Activated CD4-positive, alpha-beta T cell treated with anti-CD3 and anti-CD28 coated beads, Interleukin-2, amount 10 ng/mL, durations not matched to agents 24 days and 14 days (primary cell): ENCODE data around the gene F11R. TPM values are rescaled to one million over a fixed set of nuclear protein-coding genes. Genes with fewer than 3 reads are reported as not detected.
"Not testable (repeated sequence)": the region's sequence is repeated elsewhere in the genome, so short reads cannot be mapped to it uniquely, and the experiment has no call there.

Experiments used
- DNase-seq: peaks from one replicate; pipeline ENCODE4 v3.0.0; 2022
- H3K27ac Mint-ChIP-seq: one replicate; pipeline ENCODE4 v1.8.0; 2022; ENCODE audit warnings: mild to moderate bottlenecking, mixed read lengths
- H3K27me3 Mint-ChIP-seq: one replicate; pipeline ENCODE4 v1.8.0; 2022; ENCODE audit warnings: mixed read lengths
- H3K36me3 Mint-ChIP-seq: one replicate; pipeline ENCODE4 v1.8.0; 2022; ENCODE audit warnings: low read depth, mild to moderate bottlenecking, mixed read lengths
- H3K4me1 Mint-ChIP-seq: one replicate; pipeline ENCODE4 v1.8.0; 2021; ENCODE audit warnings: mixed read lengths
- H3K4me3 Mint-ChIP-seq: one replicate; pipeline ENCODE4 v1.8.0; 2022; ENCODE audit warnings: mild to moderate bottlenecking, moderate library complexity, mixed read lengths
- H3K9me3 Mint-ChIP-seq: one replicate; pipeline ENCODE4 v1.8.0; 2021; ENCODE audit warnings: mixed read lengths
- intact Hi-C: fragments of 100-400 bp; cut with micrococcal nuclease; formaldehyde crosslinking; loops from one replicate; pipeline ENCODE4 v1.15.1; 2023
- total RNA-seq: library from RNA; stranded (reverse); gene quantifications from 2 replicates; pipeline ENCODE4 v1.2.3, GENCODE V29; 2022

F11R gene
- total RNA-seq, 1 donor from 2014 or later = 9.1 TPM

DNA sequence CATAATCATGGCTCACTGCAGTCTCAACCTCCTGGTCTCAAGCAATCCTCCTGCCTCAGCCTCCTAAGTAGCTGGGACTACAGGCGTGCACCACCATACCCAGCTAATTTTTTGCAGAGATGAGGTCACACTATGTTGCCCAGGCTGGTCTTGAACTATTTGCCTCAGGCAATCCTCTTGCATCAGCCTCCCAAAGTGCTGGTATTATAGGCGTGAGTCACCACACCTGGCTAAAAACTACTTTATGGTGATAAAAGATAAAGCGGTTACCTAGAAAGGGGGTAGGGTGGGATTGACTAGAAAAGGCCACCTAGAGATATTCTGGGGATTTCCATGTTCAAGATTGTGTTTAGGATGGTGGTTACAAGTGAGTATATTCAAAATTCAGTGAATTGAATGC, 12.8 kb upstream of the F11R start:
- no peaks in the 10 kb centered on the region for H3K9me3 Mint-ChIP-seq
- DNase-seq = no peak
- H3K36me3 Mint-ChIP-seq = peaks cover 14% of the 10 kb centered on the region
- H3K27ac Mint-ChIP-seq = no peak overlapping the region
- H3K27me3 Mint-ChIP-seq = no peaks in the 10 kb centered on the region
- peaks cover 18% of the 10 kb centered on the region for H3K4me1 Mint-ChIP-seq
- intact Hi-C loops = no loop called here
- H3K4me3 Mint-ChIP-seq = no peak overlapping the region

- peak overlapping the region; percentile 25 for H3K4me3 Mint-ChIP-seq
- peak overlapping the region; percentile 67 for H3K27ac Mint-ChIP-seq
- no peaks in the 10 kb centered on the region for H3K27me3 Mint-ChIP-seq
- peaks cover 14% of the 10 kb centered on the region for H3K36me3 Mint-ChIP-seq
- peaks cover 13% of the 10 kb centered on the region for H3K4me1 Mint-ChIP-seq
- DNase-seq = no peak
- intact Hi-C loops = no loop called here
- no peaks in the 10 kb centered on the region for H3K9me3 Mint-ChIP-seq
Measured at GRCh38 chr1:161032409-161032808, 11.5 kb upstream of the F11R start.

- Mint-ChIP-seq H3K27ac (no peak overlapping the region), H3K9me3 (peaks cover 4% of the 10 kb centered on the region), H3K4me3 (no peak overlapping the region), H3K36me3 (peaks cover 16% of the 10 kb centered on the region), H3K27me3 (no peaks in the 10 kb centered on the region), H3K4me1 (peaks cover 16% of the 10 kb centered on the region)
- no peak for DNase-seq
- intact Hi-C loops = no loop called here
Measured at GRCh38 chr1:161031874-161032273, 10.9 kb upstream of the F11R start.

DNA sequence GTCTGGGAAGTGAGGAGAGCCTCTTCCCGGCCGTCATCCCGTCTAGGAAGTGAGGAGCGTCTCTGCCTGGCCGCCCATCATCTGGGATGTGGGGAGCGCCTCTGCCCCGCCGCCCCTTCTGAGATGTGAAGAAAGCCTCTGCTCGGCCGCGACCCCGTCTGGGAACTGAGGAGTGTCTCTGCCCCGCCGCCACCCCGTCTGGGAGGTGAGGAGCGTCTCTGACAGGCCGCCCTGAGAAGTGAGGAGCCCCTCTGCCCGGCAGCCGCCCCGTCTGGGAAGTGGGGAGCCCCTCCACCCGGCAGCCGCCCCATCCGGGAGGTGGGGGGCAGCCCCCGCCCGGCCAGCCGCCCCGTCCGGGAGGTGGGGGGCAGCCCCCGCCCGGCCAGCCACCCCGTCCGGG, 8.5 kb upstream of the F11R start:
- intact Hi-C loops, H3K27me3 Mint-ChIP-seq: not testable (repeated sequence)
- peaks cover 21% of the 10 kb centered on the region for H3K36me3 Mint-ChIP-seq

DNA sequence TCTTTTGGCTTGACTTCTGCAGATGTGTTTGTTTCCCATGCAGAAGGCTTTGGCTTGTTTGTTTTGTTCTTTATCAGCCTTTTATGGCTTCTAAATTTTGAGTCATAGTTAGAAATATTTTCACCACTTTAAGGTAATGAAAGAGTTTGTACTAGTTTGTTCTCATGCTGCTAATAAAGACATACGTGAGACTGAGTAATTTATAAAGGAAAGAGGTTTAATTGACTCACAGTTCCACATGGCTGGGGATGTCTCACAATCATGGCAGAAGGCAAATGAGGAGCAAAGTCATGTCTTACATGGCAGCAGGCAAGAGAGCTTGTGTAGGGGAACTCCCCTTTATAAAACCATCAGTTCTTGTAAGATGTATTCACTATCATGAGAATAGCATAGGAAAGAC, 6.0 kb upstream of the F11R start:
- DNase-seq, H3K4me3 Mint-ChIP-seq, H3K27me3 Mint-ChIP-seq, intact Hi-C loops, H3K4me1 Mint-ChIP-seq, H3K9me3 Mint-ChIP-seq: not testable (repeated sequence)
- Mint-ChIP-seq H3K27ac (peak overlapping the region; percentile 2), H3K36me3 (peaks cover 16% of the 10 kb centered on the region)

More for the DNA sequence above, 8.5 kb upstream of the F11R start:
- not testable (repeated sequence) for H3K4me3 Mint-ChIP-seq, H3K27ac Mint-ChIP-seq, DNase-seq, H3K9me3 Mint-ChIP-seq
- peaks cover 19% of the 10 kb centered on the region for H3K4me1 Mint-ChIP-seq

DNA sequence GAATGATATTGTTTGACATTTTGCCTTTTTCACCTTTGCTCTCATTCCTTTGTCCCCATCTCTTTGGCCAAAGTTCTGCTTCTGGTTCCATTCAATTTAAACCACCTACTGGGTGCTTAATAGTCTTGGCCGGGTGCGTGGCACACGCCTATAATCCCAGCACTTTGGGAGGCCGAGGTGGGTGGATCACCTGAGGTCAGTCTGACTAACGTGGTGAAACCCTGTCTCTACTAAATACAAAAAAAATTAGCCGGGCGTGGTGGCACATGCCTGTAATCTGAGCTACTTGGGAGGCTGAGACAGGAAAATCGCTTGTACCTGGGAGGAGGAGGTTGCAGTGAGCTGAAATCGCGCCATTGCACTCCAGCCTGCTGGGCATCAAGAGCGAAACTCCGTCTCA, 1.5 kb upstream of the F11R start:
- H3K9me3 Mint-ChIP-seq, H3K27me3 Mint-ChIP-seq: not testable (repeated sequence)
- peaks cover 40% of the 10 kb centered on the region for H3K4me1 Mint-ChIP-seq
- peak overlapping the region; percentile 40 for H3K4me3 Mint-ChIP-seq
- peaks cover 10% of the 10 kb centered on the region for H3K36me3 Mint-ChIP-seq
- H3K27ac Mint-ChIP-seq = peak overlapping the region; percentile 52
- intact Hi-C loops = loop anchor here (1.0 kb wide), 1 partner anchor 46 kb away; no protein-coding TSS in a partner anchor
- DNase-seq = peak; percentile 53

DNA sequence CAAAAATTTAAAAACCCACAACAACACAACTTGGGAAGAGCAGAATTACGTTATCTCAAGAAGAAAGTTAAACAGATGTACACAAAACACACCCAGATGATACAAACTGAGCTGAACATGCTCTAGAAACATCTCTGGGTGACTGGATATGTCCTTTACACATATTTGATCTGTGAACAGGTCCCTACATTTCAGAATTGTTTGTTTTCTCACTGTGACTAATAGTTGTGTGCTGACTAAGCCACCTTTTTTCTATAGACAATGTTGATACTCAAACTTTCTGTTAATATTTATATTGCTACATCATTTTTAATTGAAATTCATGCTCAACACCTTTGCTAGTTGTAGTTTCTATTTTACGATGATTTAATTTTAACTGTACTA, 1.0 kb upstream of the F11R start:
- Mint-ChIP-seq H3K27ac (peak overlapping the region; percentile 86), H3K27me3 (no peaks in the 10 kb centered on the region), H3K4me1 (peaks cover 38% of the 10 kb centered on the region), H3K36me3 (peaks cover 7% of the 10 kb centered on the region), H3K9me3 (peaks cover 3% of the 10 kb centered on the region), H3K4me3 (peak overlapping the region; percentile 94)
- intact Hi-C loops = loop anchor here (1.0 to 2.0 kb wide), 3 partner anchors 9 to 46 kb away; partner anchors contain the start of gene TSTD1
- no peak for DNase-seq

DNA sequence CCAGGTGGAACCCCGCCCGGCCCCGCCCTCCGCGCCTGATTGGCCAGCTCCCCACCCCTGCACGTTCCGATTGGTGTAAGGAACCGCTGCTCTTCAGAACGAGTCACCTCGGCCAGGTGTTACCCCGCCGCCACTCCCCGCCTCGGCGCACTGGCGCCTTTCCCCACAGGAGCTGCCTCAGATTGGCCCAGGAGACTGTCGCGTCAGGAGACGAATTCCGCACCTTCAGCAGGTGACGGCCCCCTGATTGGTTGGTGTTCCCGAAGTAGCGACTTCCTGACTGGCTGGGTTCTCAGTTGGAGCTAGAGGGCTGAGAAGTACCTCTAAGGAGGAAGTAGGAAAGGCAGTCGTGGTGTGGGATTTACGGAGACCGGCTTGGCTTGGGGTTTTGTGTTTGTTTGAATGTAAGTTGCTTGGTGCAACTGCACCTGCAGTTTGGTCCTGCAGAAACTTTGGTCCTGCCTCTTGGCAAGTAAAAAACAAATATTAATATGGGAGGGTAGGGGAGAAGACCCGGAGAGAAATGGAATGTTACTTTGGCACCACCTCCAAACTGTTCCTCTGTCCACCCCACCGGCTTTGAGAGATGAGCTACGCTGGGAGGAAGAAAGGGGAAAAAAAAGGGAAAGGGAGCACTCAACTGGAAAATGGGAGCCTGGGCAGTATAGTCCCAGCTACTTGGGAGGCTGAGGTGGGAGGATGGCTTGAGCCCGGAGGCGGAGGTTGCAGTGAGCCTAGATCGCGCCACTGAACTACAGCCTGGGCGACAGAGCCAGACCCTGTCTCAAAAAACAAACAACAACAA, 415 bp upstream of the F11R start:
- Mint-ChIP-seq H3K4me3 (peak overlapping the region; percentile 94), H3K36me3 (peaks cover 5% of the 10 kb centered on the region)
- intact Hi-C loops = loop anchor here (1.0 to 2.0 kb wide), 2 partner anchors 8 to 17 kb away; partner anchors contain the start of gene TSTD1

GRCh38 chr1:161019751-161020495, 1.0 kb downstream of the F11R start:
- peak; percentile 63 for DNase-seq
- peaks cover 2% of the 10 kb centered on the region for H3K36me3 Mint-ChIP-seq
- H3K4me1 Mint-ChIP-seq = peaks cover 36% of the 10 kb centered on the region
- no peaks in the 10 kb centered on the region for H3K27me3 Mint-ChIP-seq
- H3K9me3 Mint-ChIP-seq = no peaks in the 10 kb centered on the region
- peak overlapping the region; percentile 94 for H3K4me3 Mint-ChIP-seq
- intact Hi-C loops = loop anchor here (2.0 kb wide), 1 partner anchor 19 kb away; the partner anchor contains the start of gene TSTD1
- peak overlapping the region; percentile 86 for H3K27ac Mint-ChIP-seq

More for the DNA sequence above, 415 bp upstream of the F11R start:
- peak; percentile 94 for DNase-seq
- H3K4me1 Mint-ChIP-seq = peaks cover 38% of the 10 kb centered on the region
- no peaks in the 10 kb centered on the region for H3K27me3 Mint-ChIP-seq
- peak overlapping the region; percentile 86 for H3K27ac Mint-ChIP-seq
- H3K9me3 Mint-ChIP-seq = no peaks in the 10 kb centered on the region

DNA sequence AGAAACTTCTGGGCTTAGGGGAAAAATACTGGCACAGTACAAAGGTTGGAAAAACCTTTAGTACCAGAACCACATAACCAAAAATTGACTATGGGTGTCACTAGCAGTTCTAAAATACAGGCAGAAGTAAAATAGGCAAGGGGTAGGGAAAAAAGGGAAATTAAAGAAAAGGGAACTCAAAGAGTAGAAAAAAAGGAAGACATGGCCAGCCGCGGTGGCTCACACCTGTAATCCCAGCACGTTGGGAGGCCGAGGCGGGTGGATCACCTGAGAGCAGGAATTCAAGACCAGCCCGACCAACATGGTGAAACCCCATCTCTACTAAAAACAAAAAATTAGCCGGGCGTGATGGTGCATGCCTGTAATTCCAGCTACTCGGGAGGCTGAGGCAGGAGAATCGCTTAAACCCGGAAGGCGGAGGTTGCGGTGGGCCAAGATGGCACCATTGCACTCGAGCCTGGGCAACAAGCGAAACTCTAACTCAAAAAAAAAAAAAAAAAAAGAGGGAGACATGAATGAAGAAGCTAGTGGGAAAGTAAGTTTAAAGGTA, 1.8 kb downstream of the F11R start:
- DNase-seq, H3K9me3 Mint-ChIP-seq, H3K27me3 Mint-ChIP-seq, intact Hi-C loops, H3K36me3 Mint-ChIP-seq, H3K27ac Mint-ChIP-seq: not testable (repeated sequence)
- Mint-ChIP-seq H3K4me1 (peaks cover 36% of the 10 kb centered on the region), H3K4me3 (peak overlapping the region; percentile 66)

GRCh38 chr1:161018631-161018930, 2.4 kb downstream of the F11R start:
- Mint-ChIP-seq H3K9me3 (no peaks in the 10 kb centered on the region), H3K27me3 (no peaks in the 10 kb centered on the region), H3K27ac (no peak overlapping the region), H3K4me3 (no peak overlapping the region), H3K4me1 (peaks cover 42% of the 10 kb centered on the region), H3K36me3 (peaks cover 2% of the 10 kb centered on the region)
- no peak for DNase-seq
- intact Hi-C loops = no loop called here

GRCh38 chr1:161017756-161018630, 3.0 kb downstream of the F11R start:
- H3K4me1 Mint-ChIP-seq = peaks cover 48% of the 10 kb centered on the region

DNA sequence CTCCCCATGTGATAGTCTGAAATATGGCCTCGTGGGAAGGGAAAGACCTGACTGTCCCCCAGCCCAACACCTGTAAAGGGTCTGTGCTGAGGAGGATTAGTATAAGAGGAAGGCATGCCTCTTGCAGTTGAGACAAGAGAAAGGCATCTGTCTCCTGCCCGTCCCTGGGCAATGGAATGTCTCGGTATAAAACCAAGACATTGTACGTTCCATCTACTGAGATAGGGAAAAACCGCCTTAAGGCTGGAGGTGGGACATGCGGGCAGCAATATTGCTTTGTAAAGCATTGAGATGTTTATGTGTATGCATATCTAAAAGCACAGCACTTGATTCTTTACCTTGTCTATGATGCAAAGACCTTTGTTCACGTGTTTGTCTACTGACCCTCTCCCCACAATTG, 3.8 kb downstream of the F11R start:
- H3K27ac Mint-ChIP-seq, DNase-seq, intact Hi-C loops, H3K9me3 Mint-ChIP-seq, H3K36me3 Mint-ChIP-seq, H3K4me3 Mint-ChIP-seq, H3K27me3 Mint-ChIP-seq: not testable (repeated sequence)
- peaks cover 50% of the 10 kb centered on the region for H3K4me1 Mint-ChIP-seq

More at GRCh38 chr1:161017756-161018630, 3.0 kb downstream of the F11R start:
- Mint-ChIP-seq H3K27ac (no peak overlapping the region), H3K9me3 (no peaks in the 10 kb centered on the region), H3K36me3 (peaks cover 2% of the 10 kb centered on the region), H3K27me3 (no peaks in the 10 kb centered on the region), H3K4me3 (no peak overlapping the region)
- intact Hi-C loops = no loop called here
- no peak for DNase-seq
